Activated CD4-positive, alpha-beta T cell treated with anti-CD3 and anti-CD28 coated beads, Interleukin-2, amount 50 U/mL, for 1 hour (primary cell): ENCODE measurements around the gene PGLYRP3.

Source experiments
- DNase-seq: peaks from one replicate; pipeline ENCODE4 v3.0.0-alpha.2; 2020

PGLYRP3 gene

GRCh38 chr1:153259387-153259786 lies 53.4 kb downstream of the PGLYRP3 start, which contains the start of gene LORICRIN:
LORICRIN (plus strand) TSS chr1:153259687; CDS start chr1:153260950, 1,263 bp downstream.
- DNase-seq, result no peak

- DNase-seq, result no peak
These were observed 59.1 kb downstream of the PGLYRP3 start for GRCh38 chr1:153253693-153254092.

DNA sequence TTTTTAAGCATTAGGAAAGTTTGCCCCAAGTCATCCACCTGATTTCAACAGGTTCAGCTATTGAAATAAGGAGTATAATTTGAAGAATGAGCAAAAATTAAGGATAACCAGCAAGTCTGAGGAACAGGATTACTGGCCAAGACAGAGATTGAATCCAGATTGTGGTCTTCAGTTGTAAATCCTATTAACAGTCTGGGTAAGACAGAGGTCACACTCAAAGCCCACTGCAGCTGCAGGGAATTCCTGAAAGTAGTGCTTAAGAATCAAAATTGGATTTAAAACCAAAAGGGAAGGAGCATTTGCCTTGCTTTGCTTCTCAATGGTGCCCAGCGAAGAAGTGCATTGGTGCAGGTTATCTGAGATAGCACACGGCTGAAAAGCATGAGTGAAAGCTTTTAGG lies 59.7 kb downstream of the PGLYRP3 start:
- DNase-seq, result no peak

DNA sequence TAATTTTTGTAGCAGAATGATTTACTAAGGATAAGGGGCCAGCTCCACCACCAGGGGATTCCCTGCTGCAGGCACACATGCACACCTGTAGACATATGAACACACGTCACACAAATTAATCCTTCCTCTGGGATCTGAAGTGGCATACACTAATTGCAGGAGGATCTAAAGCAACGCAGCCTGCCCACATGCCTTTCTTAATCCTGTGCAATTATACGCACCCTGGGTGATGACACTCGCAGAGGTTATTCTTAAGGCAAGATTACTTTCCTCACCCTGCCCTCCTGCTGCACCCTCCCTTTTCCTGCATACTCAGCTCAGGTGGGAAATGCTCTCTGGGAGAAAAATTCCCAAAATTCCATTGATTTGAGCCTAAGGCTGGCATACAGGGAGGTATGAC lies 60.8 kb downstream of the PGLYRP3 start:
- DNase-seq, result no peak

GRCh38 chr1:153251562-153251961 lies 61.2 kb downstream of the PGLYRP3 start:
- DNase-seq, result no peak

DNA sequence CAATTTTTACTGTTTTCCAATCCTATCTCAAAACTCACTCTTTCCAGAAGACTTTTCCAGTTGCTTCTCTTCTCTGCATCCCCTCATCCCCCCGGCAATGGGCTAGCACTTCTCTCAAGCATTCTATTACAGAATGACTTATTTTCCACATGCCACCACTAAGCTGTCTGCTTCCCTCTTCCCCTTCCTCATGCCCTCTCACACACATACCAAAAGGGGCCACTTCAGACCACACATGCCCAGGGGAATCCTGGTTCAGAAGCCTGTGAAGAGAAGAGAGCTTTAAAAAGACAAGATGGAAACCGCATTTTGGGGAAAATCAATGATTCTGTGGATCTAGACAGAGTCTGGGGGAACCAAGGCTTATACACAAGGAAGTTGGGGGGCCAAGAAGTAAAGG lies 61.7 kb downstream of the PGLYRP3 start:
- DNase-seq, result no peak

DNA sequence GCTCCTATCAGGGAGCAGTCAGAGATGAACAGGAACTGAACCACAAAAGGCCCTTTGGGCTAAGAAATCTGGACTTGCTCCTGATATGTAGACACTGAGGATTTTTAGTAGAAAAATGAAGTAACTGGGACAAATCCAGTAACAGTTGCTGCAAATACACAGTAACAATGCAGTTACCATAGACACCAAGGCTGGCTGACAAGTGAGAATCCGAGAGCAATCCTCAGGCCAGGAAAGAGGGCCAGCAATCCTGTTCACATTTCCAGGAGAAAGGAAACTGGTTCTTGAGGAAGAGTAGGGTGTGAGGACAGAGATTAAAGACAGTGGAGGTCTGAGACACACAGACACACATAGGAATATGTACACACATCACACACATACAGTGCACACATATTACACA lies 62.6 kb downstream of the PGLYRP3 start:
- no peak for DNase-seq

DNA sequence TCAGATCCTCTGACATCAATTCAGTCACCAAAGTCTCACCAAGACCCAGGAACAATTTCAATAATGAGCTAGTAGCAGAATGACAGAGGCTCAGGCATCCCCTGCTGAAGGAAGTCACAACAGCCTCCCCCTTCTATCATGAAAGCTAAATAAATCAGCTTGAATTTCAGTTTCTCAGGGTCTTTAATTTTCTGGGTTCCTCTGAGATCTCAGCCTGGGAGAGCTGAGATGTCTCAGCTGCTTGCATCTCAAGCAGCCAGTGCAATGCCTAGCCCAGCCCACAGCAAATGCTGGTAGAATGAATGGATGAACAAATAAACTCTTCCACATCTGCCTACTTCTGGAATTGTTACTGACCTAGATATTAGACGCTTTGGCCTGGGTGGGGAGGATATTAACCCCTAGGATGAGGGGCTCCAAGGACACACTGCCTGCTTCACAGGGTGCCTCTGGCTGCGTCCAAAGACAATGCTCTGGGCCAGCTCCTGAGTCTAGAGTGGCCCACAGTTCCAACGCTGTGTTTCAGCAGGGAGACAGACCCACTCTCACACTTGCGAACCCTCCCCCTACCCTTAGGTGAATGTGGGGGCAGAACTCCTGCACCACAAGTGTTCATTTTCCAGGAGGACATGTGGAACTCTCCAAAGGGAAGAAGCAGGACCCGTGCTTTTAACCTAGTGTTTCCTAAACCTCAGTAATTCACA lies 64.4 kb downstream of the PGLYRP3 start:
- no peak for DNase-seq
